Peyer's patch (tissue), 4 donors: Measurements from ENCODE around the gene PRKCA.

Experiments
- CTCF ChIP-seq, 6 experiments: fragments of 450-650 bp in 4 of 6; fragments of 200-600 bp in 2 of 6; sonication (generic) in 1 of 6; IDR thresholded peaks; one replicate each; pipeline ENCODE4 v1.5.1; 2017 to 2019; ENCODE audit warnings: antibody characterized with exemption in 6 of 6, mild to moderate bottlenecking in 3 of 6, moderate library complexity in 1 of 6
- POLR2A ChIP-seq, 2 donors: fragments of 450-650 bp; IDR thresholded peaks; one replicate each; pipeline ENCODE4 v1.5.1; 2017; ENCODE audit warnings: antibody characterized with exemption in 2 of 2, mild to moderate bottlenecking in 2 of 2, moderate library complexity in 2 of 2

- TF ChIP-seq POLR2A (IDR thresholded peaks at IDR 0.05), result no peak
- TF ChIP-seq CTCF (IDR thresholded peaks at IDR 0.05), result no peak
Measured at GRCh38 chr17:66276328-66276937, 26.0 kb upstream of the PRKCA start.
